A549 (cell line): ENCODE measurements around the gene SLC26A6. TPM values are rescaled to one million over a fixed set of nuclear protein-coding genes. Genes with fewer than 3 reads are reported as not detected.

ENCODE experiments used
- ATAC-seq, 2 experiments: fragments of 200-7000 bp in 1 of 2; fragments of >200 bp in 1 of 2; cut with Nextera tagmentation in 1 of 2; cut with Tn5 transposase in 1 of 2; 3 replicates each; pipeline versions ENCODE4 v1.8.0 to v1.9.1; 2018 to 2020; ENCODE audit warnings: mild to moderate bottlenecking in 1 of 2, moderate library complexity in 1 of 2
- CTCF ChIA-PET: fragments of 300-600 bp; sonication (Branson Sonifier 250); formaldehyde crosslinking; extraction: SDS; loops from one replicate; lab custom pipeline; 2021; ENCODE audit warnings: antibody characterized with exemption, inconsistent platforms; lab: Yijun Ruan, JAX
- POLR2A ChIA-PET: fragments of 350-600 bp; formaldehyde crosslinking; extraction: SDS; loops from one replicate; lab custom pipeline; 2021; ENCODE audit warnings: antibody characterized with exemption, inconsistent platforms; lab: Yijun Ruan, JAX
- DNase-seq, 2 experiments: peaks; one replicate each; pipeline versions ENCODE4 v3.0.0 to v3.0.0-alpha.2; 2011 to 2016; ENCODE audit warnings: low read depth in 1 of 2, low spot score in 1 of 2
- FAIRE-seq: peaks from 2 replicates; lab custom pipeline; 2011; peaks lifted over from hg19 to GRCh38; lab: Jason Lieb, UNC
- H3K27ac ChIP-seq, 2 experiments: fragments of >200 bp; sonication (Bioruptor Twin); formaldehyde crosslinking; 3 replicates each; pipeline ENCODE4 v1.5.1; 2016 to 2017
- H3K4me1 ChIP-seq: fragments of >200 bp; sonication (Bioruptor Twin); formaldehyde crosslinking; 3 replicates; pipeline ENCODE4 v1.6.1; 2016
- H3K4me2 ChIP-seq: fragments of >200 bp; sonication (Bioruptor Twin); formaldehyde crosslinking; 3 replicates; pipeline ENCODE4 v1.6.1; 2016
- H3K4me3 ChIP-seq: fragments of >200 bp; sonication (Bioruptor Twin); formaldehyde crosslinking; 3 replicates; pipeline ENCODE4 v1.5.1; 2016
- H3K9me3 ChIP-seq: fragments of >200 bp; sonication (Bioruptor Twin); formaldehyde crosslinking; 3 replicates; pipeline ENCODE4 v1.6.1; 2016
- CHD2 ChIP-seq: fragments of 150-350 bp; IDR thresholded peaks from 2 replicates; pipeline ENCODE4 v1.6.1; 2014; ENCODE audit warnings: low read length; ENCODE audit not compliant: partially characterized antibody
- CHD4 ChIP-seq: fragments of 200-600 bp; sonication (generic); IDR thresholded peaks from 2 replicates; pipeline ENCODE4 v1.6.1; 2016; ENCODE audit warnings: antibody characterized with exemption, mild to moderate bottlenecking, borderline replicate concordance
- EP300 ChIP-seq, 2 experiments: fragments of >200 bp; sonication (Bioruptor Twin); formaldehyde crosslinking; IDR thresholded peaks; 2 replicates in 1 of 2; 3 replicates in 1 of 2; pipeline ENCODE4 v1.6.1; 2016 to 2017
- HDAC2 ChIP-seq: fragments of 200-600 bp; sonication (generic); IDR thresholded peaks from 2 replicates; pipeline ENCODE4 v1.6.1; 2016
- HEYL ChIP-seq: fragments of 250-450 bp; sonication (Bioruptor Pico); IDR thresholded peaks from 2 replicates; pipeline ENCODE4 v1.8.0; 2021; ENCODE audit warnings: mild to moderate bottlenecking, moderate library complexity
- HOXB13 ChIP-seq: fragments of 250-450 bp; sonication (Bioruptor Pico); IDR thresholded peaks from 2 replicates; pipeline ENCODE4 v1.5.0; 2020; ENCODE audit warnings: low read depth, mild to moderate bottlenecking, moderate library complexity
- JUNB ChIP-seq: fragments of >200 bp; sonication (Bioruptor Twin); formaldehyde crosslinking; IDR thresholded peaks from 2 replicates; pipeline ENCODE4 v1.6.1; 2016
- PHF8 ChIP-seq: fragments of 200-600 bp; sonication (generic); IDR thresholded peaks from 2 replicates; pipeline ENCODE4 v1.6.1; 2016; ENCODE audit warnings: low read depth, mild to moderate bottlenecking, antibody characterized with exemption, moderate library complexity, borderline replicate concordance
- POLR2A ChIP-seq: IDR thresholded peaks from 2 replicates; pipeline ENCODE4 v1.6.1; 2012; ENCODE audit warnings: mild to moderate bottlenecking, low read length
- RAD21 ChIP-seq, 2 experiments: fragments of >200 bp in 1 of 2; sonication (Bioruptor Twin) in 1 of 2; formaldehyde crosslinking in 1 of 2; IDR thresholded peaks in 1 of 2; conservative IDR thresholded peaks in 1 of 2; 2 replicates in 1 of 2; 3 replicates in 1 of 2; pipeline ENCODE4 v1.6.1; 2012 to 2018; ENCODE audit warnings: inconsistent platforms in 1 of 2
- RNF2 ChIP-seq: fragments of 200-600 bp; sonication (generic); IDR thresholded peaks from 2 replicates; pipeline ENCODE4 v1.6.1; 2016; ENCODE audit warnings: low read depth, mild to moderate bottlenecking, antibody characterized with exemption, moderate library complexity, borderline replicate concordance
- ZNF302 ChIP-seq: fragments of 250-450 bp; sonication (Bioruptor Pico); IDR thresholded peaks from 2 replicates; pipeline ENCODE4 v1.9.0; 2021; ENCODE audit warnings: inconsistent platforms, mild to moderate bottlenecking, moderate library complexity
- WGBS: methylation state at CpG from one replicate; pipeline ENCODE4 v1.1.6; 2017; ENCODE audit errors: missing lambda C conversion rate; 5-methylcytosine and 5-hydroxymethylcytosine counted together
- polyA plus RNA-seq, 4 experiments: library from polyadenylated mRNA; depleted of rRNA in 3 of 4; stranded (reverse); fragments of >200 nt; fragmentation: RNase III in 1 of 4; extraction: RNeasy Plus Mini Kit Qiagen cat#74134 plus additional on column Dnase treatment in 1 of 4; gene quantifications; 2 replicates in 3 of 4; 3 replicates in 1 of 4; pipeline ENCODE4 v1.2.3, GENCODE V29; 2011 to 2017
- TF ChIP-seq, protein P1 (sequence below): fragments of 200-600 bp; sonication (generic); IDR thresholded peaks from 2 replicates; pipeline ENCODE4 v1.6.1; 2016; ENCODE audit warnings: antibody characterized with exemption, mild to moderate bottlenecking, moderate library complexity
- TF ChIP-seq, protein P2 (sequence below): fragments of >200 bp; sonication (Bioruptor Twin); formaldehyde crosslinking; IDR thresholded peaks from 3 replicates; pipeline ENCODE4 v1.6.1; 2016
- TF ChIP-seq, protein P3 (sequence below): fragments of 250-450 bp; sonication (Bioruptor Pico); IDR thresholded peaks from 2 replicates; pipeline ENCODE4 v1.5.0; 2021; ENCODE audit warnings: mild to moderate bottlenecking, moderate library complexity, borderline replicate concordance
- TF ChIP-seq, protein P4 (sequence below): fragments of 150-350 bp; IDR thresholded peaks from 2 replicates; pipeline ENCODE4 v1.6.1; 2014; ENCODE audit warnings: low read depth, mild to moderate bottlenecking, low read length
- TF ChIP-seq, protein P5 (sequence below): IDR thresholded peaks from 2 replicates; pipeline ENCODE4 v1.6.1; 2012

The SLC26A6 gene
- polyA plus RNA-seq, 2 of the 4 experiments (the other 2 are of a cell fraction) = 12.5 to 25.5 TPM

DNA sequence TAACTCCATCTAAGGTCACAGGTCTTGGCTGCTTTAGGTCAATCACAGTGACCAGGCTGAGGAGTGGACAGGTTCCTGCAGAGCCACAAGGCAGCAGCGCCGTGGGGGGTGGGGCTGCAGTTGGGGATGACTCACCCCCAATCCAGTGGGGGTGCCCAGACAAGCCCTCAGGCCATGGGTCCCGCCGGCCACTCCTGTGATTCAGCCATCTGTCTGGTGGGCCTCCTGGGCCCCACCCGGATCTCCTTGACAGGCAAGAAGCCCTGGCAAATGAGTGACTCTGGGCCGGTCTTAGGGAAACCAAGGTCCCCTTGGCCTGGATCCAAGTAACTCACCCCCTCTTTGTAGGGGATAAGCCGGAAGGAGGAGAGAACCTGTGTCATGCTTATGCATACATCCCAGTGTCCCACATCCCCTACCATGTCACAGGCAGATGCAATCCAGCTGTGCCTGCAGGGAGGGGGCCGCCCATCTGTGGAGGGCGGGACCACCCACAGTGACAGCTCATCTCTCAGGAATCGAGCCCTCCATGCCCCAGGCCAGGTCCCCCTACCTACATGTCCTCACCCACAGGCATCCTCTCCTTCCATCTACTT, 39.6 kb downstream of the SLC26A6 start (continued):
- TF ChIP-seq, protein P1, sequence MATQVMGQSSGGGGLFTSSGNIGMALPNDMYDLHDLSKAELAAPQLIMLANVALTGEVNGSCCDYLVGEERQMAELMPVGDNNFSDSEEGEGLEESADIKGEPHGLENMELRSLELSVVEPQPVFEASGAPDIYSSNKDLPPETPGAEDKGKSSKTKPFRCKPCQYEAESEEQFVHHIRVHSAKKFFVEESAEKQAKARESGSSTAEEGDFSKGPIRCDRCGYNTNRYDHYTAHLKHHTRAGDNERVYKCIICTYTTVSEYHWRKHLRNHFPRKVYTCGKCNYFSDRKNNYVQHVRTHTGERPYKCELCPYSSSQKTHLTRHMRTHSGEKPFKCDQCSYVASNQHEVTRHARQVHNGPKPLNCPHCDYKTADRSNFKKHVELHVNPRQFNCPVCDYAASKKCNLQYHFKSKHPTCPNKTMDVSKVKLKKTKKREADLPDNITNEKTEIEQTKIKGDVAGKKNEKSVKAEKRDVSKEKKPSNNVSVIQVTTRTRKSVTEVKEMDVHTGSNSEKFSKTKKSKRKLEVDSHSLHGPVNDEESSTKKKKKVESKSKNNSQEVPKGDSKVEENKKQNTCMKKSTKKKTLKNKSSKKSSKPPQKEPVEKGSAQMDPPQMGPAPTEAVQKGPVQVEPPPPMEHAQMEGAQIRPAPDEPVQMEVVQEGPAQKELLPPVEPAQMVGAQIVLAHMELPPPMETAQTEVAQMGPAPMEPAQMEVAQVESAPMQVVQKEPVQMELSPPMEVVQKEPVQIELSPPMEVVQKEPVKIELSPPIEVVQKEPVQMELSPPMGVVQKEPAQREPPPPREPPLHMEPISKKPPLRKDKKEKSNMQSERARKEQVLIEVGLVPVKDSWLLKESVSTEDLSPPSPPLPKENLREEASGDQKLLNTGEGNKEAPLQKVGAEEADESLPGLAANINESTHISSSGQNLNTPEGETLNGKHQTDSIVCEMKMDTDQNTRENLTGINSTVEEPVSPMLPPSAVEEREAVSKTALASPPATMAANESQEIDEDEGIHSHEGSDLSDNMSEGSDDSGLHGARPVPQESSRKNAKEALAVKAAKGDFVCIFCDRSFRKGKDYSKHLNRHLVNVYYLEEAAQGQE = no peak
- TF ChIP-seq HDAC2 (no peak), HEYL (CRISPR knock-in tag) (no peak), PHF8 (no peak), POLR2A (no peak), EP300 (IDR thresholded peaks at IDR 0.05) (peak; percentile 63 to 89; a peak in 3 of 5 replicates), JUNB (peak; percentile 93), CHD2 (peak; percentile 56), CHD4 (no peak), HOXB13 (no peak; the same call in 1 of the 2 replicates), RAD21 (conservative IDR thresholded peaks at IDR 0.05 in 1 of 2, IDR thresholded peaks at IDR 0.05 in 1 of 2) (peak; percentile 9 to 12; a peak in 1 of 5 replicates), RNF2 (no peak), ZNF302 (CRISPR knock-in tag) (no peak)
- TF ChIP-seq, protein P2, sequence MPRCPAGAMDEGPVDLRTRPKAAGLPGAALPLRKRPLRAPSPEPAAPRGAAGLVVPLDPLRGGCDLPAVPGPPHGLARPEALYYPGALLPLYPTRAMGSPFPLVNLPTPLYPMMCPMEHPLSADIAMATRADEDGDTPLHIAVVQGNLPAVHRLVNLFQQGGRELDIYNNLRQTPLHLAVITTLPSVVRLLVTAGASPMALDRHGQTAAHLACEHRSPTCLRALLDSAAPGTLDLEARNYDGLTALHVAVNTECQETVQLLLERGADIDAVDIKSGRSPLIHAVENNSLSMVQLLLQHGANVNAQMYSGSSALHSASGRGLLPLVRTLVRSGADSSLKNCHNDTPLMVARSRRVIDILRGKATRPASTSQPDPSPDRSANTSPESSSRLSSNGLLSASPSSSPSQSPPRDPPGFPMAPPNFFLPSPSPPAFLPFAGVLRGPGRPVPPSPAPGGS = no peak
- TF ChIP-seq, protein P3, sequence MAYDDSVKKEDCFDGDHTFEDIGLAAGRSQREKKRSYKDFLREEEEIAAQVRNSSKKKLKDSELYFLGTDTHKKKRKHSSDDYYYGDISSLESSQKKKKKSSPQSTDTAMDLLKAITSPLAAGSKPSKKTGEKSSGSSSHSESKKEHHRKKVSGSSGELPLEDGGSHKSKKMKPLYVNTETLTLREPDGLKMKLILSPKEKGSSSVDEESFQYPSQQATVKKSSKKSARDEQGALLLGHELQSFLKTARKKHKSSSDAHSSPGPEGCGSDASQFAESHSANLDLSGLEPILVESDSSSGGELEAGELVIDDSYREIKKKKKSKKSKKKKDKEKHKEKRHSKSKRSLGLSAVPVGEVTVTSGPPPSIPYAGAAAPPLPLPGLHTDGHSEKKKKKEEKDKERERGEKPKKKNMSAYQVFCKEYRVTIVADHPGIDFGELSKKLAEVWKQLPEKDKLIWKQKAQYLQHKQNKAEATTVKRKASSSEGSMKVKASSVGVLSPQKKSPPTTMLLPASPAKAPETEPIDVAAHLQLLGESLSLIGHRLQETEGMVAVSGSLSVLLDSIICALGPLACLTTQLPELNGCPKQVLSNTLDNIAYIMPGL (CRISPR knock-in tag) = no peak
- TF ChIP-seq, protein P4, sequence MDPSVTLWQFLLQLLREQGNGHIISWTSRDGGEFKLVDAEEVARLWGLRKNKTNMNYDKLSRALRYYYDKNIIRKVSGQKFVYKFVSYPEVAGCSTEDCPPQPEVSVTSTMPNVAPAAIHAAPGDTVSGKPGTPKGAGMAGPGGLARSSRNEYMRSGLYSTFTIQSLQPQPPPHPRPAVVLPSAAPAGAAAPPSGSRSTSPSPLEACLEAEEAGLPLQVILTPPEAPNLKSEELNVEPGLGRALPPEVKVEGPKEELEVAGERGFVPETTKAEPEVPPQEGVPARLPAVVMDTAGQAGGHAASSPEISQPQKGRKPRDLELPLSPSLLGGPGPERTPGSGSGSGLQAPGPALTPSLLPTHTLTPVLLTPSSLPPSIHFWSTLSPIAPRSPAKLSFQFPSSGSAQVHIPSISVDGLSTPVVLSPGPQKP = no peak
- TF ChIP-seq, protein P5, sequence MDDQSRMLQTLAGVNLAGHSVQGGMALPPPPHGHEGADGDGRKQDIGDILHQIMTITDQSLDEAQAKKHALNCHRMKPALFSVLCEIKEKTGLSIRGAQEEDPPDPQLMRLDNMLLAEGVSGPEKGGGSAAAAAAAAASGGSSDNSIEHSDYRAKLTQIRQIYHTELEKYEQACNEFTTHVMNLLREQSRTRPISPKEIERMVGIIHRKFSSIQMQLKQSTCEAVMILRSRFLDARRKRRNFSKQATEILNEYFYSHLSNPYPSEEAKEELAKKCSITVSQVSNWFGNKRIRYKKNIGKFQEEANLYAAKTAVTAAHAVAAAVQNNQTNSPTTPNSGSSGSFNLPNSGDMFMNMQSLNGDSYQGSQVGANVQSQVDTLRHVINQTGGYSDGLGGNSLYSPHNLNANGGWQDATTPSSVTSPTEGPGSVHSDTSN = no peak; the same call in 1 of the 2 replicates

DNA sequence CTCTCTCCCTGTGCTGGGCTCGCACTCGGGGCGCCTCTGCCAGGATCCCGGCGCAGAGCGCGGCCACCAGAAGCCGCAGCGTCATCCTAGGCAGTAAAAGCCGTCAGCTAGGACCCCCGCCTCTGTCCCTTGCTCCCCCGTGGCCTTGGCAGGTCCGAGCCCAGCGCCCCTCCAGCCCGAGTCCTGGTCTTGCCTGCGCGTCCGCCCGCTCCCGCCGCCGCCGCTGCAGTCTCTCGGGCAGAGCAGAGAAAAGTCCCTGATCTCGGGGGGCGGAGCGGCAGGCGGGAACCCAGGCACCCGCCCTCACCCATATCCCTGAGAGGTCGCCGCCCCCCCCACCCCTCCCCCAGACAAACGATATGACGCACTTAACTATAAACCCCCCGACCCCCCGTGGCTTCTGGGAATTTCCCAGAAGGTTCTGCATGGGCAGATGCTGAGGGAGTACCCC, 40.2 kb downstream of the SLC26A6 start, which contains the start of gene COL7A1:
Gene COL7A1, minus strand, starts transcription at position 255 of the 451 bp plus-strand sequence. Its CDS starts 170 bp downstream, at position 85.
- peak within 1 kb of the TSS; percentile 84 for H3K4me3 ChIP-seq
- H3K4me1 ChIP-seq = peaks cover 80% of the 10 kb centered on the region
- ChIA-PET CTCF (interaction anchor here (4.6 kb wide), 1 partner anchor 40 kb away, joined by 19 read pairs; the partner anchor contains the start of gene SLC26A6), POLR2A (interaction anchor here (1.2 kb wide), 1 partner anchor 68 kb away, joined by 5 read pairs; the partner anchor contains the start of gene CELSR3)
- DNase-seq (no peak), FAIRE-seq (no peak), ATAC-seq (peak; percentile 38 to 64)
- whole genome bisulfite sequencing = 4% methylated on average over 4 of the region's 35 CpGs
- H3K9me3 ChIP-seq = no peaks in the 10 kb centered on the region
- H3K4me2 ChIP-seq = peak within 1 kb of the TSS; percentile 96
- no peak for TF ChIP-seq HDAC2
- peak; percentile 86 for TF ChIP-seq POLR2A
- peak within 1 kb of the TSS; percentile 99 to 100 for H3K27ac ChIP-seq
